D341Med (cell line): ENCODE data around the gene LIPC.

ENCODE experiments used
- DNase-seq: peaks from one replicate; pipeline ENCODE4 v3.0.0; 2012; ENCODE audit warnings: low spot score

LIPC gene

GRCh38 chr15:58475573-58476524 is 44.1 kb downstream of the LIPC start:
- DNase-seq, result no peak

GRCh38 chr15:58476525-58477162 is 44.9 kb downstream of the LIPC start:
- no peak for DNase-seq

- DNase-seq, result no peak
These were observed 45.4 kb downstream of the LIPC start for GRCh38 chr15:58477170-58477569.

GRCh38 chr15:58478035-58478434 is 46.2 kb downstream of the LIPC start:
- no peak for DNase-seq

GRCh38 chr15:58478579-58478978 is 46.8 kb downstream of the LIPC start:
- no peak for DNase-seq

GRCh38 chr15:58479941-58480340 is 48.1 kb downstream of the LIPC start:
- DNase-seq, result no peak

GRCh38 chr15:58483376-58483775 is 51.6 kb downstream of the LIPC start:
- DNase-seq, result no peak

- no peak for DNase-seq
These were observed 53.2 kb downstream of the LIPC start for GRCh38 chr15:58484791-58485600.

- no peak for DNase-seq
These were observed 54.3 kb downstream of the LIPC start for GRCh38 chr15:58486062-58486461.

GRCh38 chr15:58486564-58486963 is 54.8 kb downstream of the LIPC start:
- DNase-seq, result peak; percentile 72

- DNase-seq, result peak; percentile 69
These were observed 55.4 kb downstream of the LIPC start for GRCh38 chr15:58487041-58487723.

GRCh38 chr15:58487724-58488120 is 55.9 kb downstream of the LIPC start:
- no peak for DNase-seq

- DNase-seq, result no peak
These were observed 57.7 kb downstream of the LIPC start for GRCh38 chr15:58489289-58490085.

- DNase-seq, result no peak
These were observed 58.5 kb downstream of the LIPC start for GRCh38 chr15:58490086-58490887.

- DNase-seq, result no peak
These were observed 59.2 kb downstream of the LIPC start for GRCh38 chr15:58490888-58491473.

- DNase-seq, result no peak
These were observed 59.9 kb downstream of the LIPC start for GRCh38 chr15:58491499-58492202.

- DNase-seq, result peak; percentile 78
These were observed 61.0 kb downstream of the LIPC start for GRCh38 chr15:58492661-58493397.

- DNase-seq, result no peak
These were observed 62.8 kb downstream of the LIPC start for GRCh38 chr15:58494567-58494966.
